Karpas-422 (cell line): ENCODE measurements around the gene CX3CL1. TPM values are rescaled to one million over a fixed set of nuclear protein-coding genes. Genes with fewer than 3 reads are reported as not detected.

Experiments
- DNase-seq: peaks from one replicate; pipeline ENCODE4 v3.0.0-alpha.2; 2015
- H2AFZ ChIP-seq: fragments of 200-600 bp; sonication (generic); 2 replicates; pipeline ENCODE4 v1.6.1; 2014; ENCODE audit warnings: antibody characterized with exemption, low read length, mixed read lengths
- H3K27ac ChIP-seq: fragments of 200-600 bp; sonication (generic); 2 replicates; pipeline ENCODE4 v1.5.1; 2014; ENCODE audit warnings: mild to moderate bottlenecking, low read length, moderate library complexity
- H3K27me3 ChIP-seq: fragments of 200-600 bp; sonication (generic); 2 replicates; pipeline ENCODE4 v1.6.1; 2014; ENCODE audit warnings: low read length, mixed read lengths
- H3K36me3 ChIP-seq: fragments of 200-600 bp; sonication (generic); 2 replicates; pipeline ENCODE4 v1.6.1; 2014; ENCODE audit warnings: low read length, mixed read lengths; ENCODE audit not compliant: insufficient read depth
- H3K4me1 ChIP-seq: fragments of 200-600 bp; sonication (generic); 2 replicates; pipeline ENCODE4 v1.6.1; 2014; ENCODE audit warnings: mild to moderate bottlenecking, low read length, mixed read lengths
- H3K4me2 ChIP-seq: fragments of 200-600 bp; sonication (generic); 2 replicates; pipeline ENCODE4 v1.6.1; 2014; ENCODE audit warnings: low read length, low read depth, mild to moderate bottlenecking; ENCODE audit not compliant: poor library complexity, severe bottlenecking
- H3K4me3 ChIP-seq: fragments of 200-600 bp; sonication (generic); 2 replicates; pipeline ENCODE4 v1.5.1; 2014; ENCODE audit warnings: mild to moderate bottlenecking, antibody characterized with exemption, low read length, mixed read lengths
- H3K79me2 ChIP-seq: fragments of 200-600 bp; sonication (generic); 2 replicates; pipeline ENCODE4 v1.6.1; 2014; ENCODE audit warnings: mild to moderate bottlenecking, low read length, mixed read lengths
- H3K9ac ChIP-seq: fragments of 200-600 bp; sonication (generic); 2 replicates; pipeline ENCODE4 v1.6.0; 2014; ENCODE audit warnings: low read length
- H3K9me2 ChIP-seq: fragments of 200-600 bp; sonication (generic), shearing (Covaris generic); replicated peaks from 2 replicates; pipeline ENCODE4 v1.6.0; 2014; ENCODE audit warnings: mild to moderate bottlenecking, low read length, moderate library complexity; ENCODE audit not compliant: insufficient read depth
- H3K9me3 ChIP-seq: fragments of 300-700, 200-600 bp; sonication (generic); 2 replicates; pipeline ENCODE4 v1.6.1; 2014; ENCODE audit warnings: low read length, mixed read lengths
- H4K20me1 ChIP-seq: fragments of 200-600 bp; sonication (generic); 2 replicates; pipeline ENCODE4 v1.6.1; 2014; ENCODE audit warnings: mild to moderate bottlenecking, antibody characterized with exemption, low read length, low read depth; ENCODE audit not compliant: insufficient read depth
- total RNA-seq: library from RNA; depleted of rRNA; stranded (reverse); fragments of >200 nt; shearing (Covaris generic); gene quantifications from 2 replicates; pipeline ENCODE4 v1.2.3, GENCODE V29; 2014; ENCODE audit warnings: low replicate concordance

CX3CL1 gene
- total RNA-seq, 1 experiment from 2014 or later, result not detected

- Histone ChIP-seq H3K4me2 (no peak overlapping the region), H3K9me2 (no peaks in the 10 kb centered on the region), H2AFZ (no peak overlapping the region), H3K27ac (no peak overlapping the region), H3K4me1 (peaks cover 16% of the 10 kb centered on the region), H3K79me2 (no peaks in the 10 kb centered on the region), H3K4me3 (no peak overlapping the region), H4K20me1 (0 out of 2 replicates have a peak, but pooled peaks cover 3% of the 10 kb centered on the region), H3K27me3 (no peaks in the 10 kb centered on the region), H3K36me3 (no peaks in the 10 kb centered on the region), H3K9ac (no peak overlapping the region), H3K9me3 (no peaks in the 10 kb centered on the region)
- DNase-seq, result no peak
Observed at GRCh38 chr16:57382535-57383275, 10.4 kb downstream of the CX3CL1 start.

GRCh38 chr16:57383276-57384247, 11.3 kb downstream of the CX3CL1 start:
- Histone ChIP-seq H3K9me2 (no peaks in the 10 kb centered on the region), H3K9ac (no peak overlapping the region), H3K79me2 (no peaks in the 10 kb centered on the region), H3K4me1 (peaks cover 12% of the 10 kb centered on the region), H3K27me3 (peaks cover 1% of the 10 kb centered on the region; the same call in 1 of the 2 replicates), H3K36me3 (no peaks in the 10 kb centered on the region), H3K27ac (no peak overlapping the region), H4K20me1 (0 out of 2 replicates have a peak, but pooled peaks cover 3% of the 10 kb centered on the region), H2AFZ (no peak overlapping the region), H3K9me3 (no peaks in the 10 kb centered on the region), H3K4me2 (peak overlapping the region; percentile 3), H3K4me3 (no peak overlapping the region)
- no peak for DNase-seq

DNA sequence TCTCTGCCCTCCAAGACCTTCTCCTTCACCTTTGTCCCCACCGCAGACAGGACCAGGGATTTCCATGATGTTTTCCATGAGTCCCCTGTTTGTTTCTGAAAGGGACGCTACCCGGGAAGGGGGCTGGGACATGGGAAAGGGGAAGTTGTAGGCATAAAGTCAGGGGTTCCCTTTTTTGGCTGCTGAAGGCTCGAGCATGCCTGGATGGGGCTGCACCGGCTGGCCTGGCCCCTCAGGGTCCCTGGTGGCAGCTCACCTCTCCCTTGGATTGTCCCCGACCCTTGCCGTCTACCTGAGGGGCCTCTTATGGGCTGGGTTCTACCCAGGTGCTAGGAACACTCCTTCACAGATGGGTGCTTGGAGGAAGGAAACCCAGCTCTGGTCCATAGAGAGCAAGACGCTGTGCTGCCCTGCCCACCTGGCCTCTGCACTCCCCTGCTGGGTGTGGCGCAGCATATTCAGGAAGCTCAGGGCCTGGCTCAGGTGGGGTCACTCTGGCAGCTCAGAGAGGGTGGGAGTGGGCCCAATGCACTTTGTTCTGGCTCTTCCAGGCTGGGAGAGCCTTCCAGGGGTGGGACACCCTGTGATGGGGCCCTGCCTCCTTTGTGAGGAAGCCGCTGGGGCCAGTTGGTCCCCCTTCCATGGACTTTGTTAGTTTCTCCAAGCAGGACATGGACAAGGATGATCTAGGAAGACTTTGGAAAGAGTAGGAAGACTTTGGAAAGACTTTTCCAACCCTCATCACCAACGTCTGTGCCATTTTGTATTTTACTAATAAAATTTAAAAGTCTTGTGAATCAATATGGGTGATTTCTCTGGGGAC, 12.2 kb downstream of the CX3CL1 start:
- Histone ChIP-seq H3K27me3 (peaks cover 7% of the 10 kb centered on the region; the same call in 1 of the 2 replicates), H4K20me1 (0 out of 2 replicates have a peak, but pooled peaks cover 3% of the 10 kb centered on the region), H3K9me3 (no peaks in the 10 kb centered on the region), H2AFZ (no peak overlapping the region), H3K9me2 (no peaks in the 10 kb centered on the region), H3K4me1 (peaks cover 12% of the 10 kb centered on the region), H3K4me3 (no peak overlapping the region), H3K9ac (no peak overlapping the region), H3K27ac (no peak overlapping the region), H3K36me3 (no peaks in the 10 kb centered on the region), H3K79me2 (no peaks in the 10 kb centered on the region), H3K4me2 (peak overlapping the region; percentile 3)
- DNase-seq, result no peak

GRCh38 chr16:57385083-57385482, 12.8 kb downstream of the CX3CL1 start:
- Histone ChIP-seq H3K36me3 (no peaks in the 10 kb centered on the region), H3K4me2 (no peak overlapping the region), H3K4me1 (peaks cover 12% of the 10 kb centered on the region), H3K27ac (no peak overlapping the region), H3K4me3 (no peak overlapping the region), H3K9ac (no peak overlapping the region), H3K27me3 (peaks cover 7% of the 10 kb centered on the region; the same call in 1 of the 2 replicates), H2AFZ (no peak overlapping the region), H3K79me2 (no peaks in the 10 kb centered on the region), H3K9me3 (no peaks in the 10 kb centered on the region), H4K20me1 (0 out of 2 replicates have a peak, but pooled peaks cover 3% of the 10 kb centered on the region), H3K9me2 (no peaks in the 10 kb centered on the region)
- DNase-seq, result no peak

DNA sequence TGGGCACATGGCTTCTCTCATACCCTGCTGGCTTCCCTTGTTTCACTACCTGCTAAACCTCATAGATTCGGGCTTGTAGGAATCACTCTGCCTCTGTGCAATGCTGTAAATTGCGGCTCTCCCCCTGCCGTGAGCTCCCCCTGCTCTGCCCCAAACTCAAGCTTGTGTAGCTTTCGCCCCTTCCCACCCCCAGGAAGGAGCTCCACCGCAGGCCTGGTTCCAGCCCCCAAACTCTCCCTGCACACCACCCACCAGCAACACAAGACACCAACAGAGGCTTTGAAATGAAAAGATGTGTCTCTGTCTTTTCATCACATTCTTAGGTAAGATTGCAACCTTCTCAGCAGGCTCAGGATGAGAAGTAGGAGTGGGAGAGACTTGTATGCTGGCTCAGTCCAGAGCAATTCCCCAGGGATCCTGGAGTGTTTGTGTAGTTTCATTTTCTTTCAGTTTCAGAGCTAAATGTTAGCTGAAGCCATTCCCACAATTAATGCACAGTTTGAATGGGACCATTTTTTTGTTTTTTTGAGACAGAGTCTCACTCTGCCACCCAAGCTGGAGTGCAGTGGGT, 14.2 kb downstream of the CX3CL1 start:
- no peak overlapping the region for H3K4me3 ChIP-seq
- H3K4me2 ChIP-seq, result no peak overlapping the region

GRCh38 chr16:57387598-57388354, 15.5 kb downstream of the CX3CL1 start:
- no peak overlapping the region for H3K27ac ChIP-seq
- no peaks in the 10 kb centered on the region for H3K9me3 ChIP-seq
- H4K20me1 ChIP-seq, result 0 out of 2 replicates have a peak, but pooled peaks cover 3% of the 10 kb centered on the region
- no peaks in the 10 kb centered on the region for H3K9me2 ChIP-seq
- no peak overlapping the region for H3K4me2 ChIP-seq
- no peak for DNase-seq
- H3K4me1 ChIP-seq, result peaks cover 12% of the 10 kb centered on the region
- no peak overlapping the region for H3K4me3 ChIP-seq
- H2AFZ ChIP-seq, result no peak overlapping the region
- no peaks in the 10 kb centered on the region for H3K79me2 ChIP-seq
- no peaks in the 10 kb centered on the region for H3K36me3 ChIP-seq
- peaks cover 7% of the 10 kb centered on the region; the same call in 1 of the 2 replicates for H3K27me3 ChIP-seq
- no peak overlapping the region for H3K9ac ChIP-seq

More for the DNA sequence above, 14.2 kb downstream of the CX3CL1 start:
- H3K79me2 ChIP-seq, result no peaks in the 10 kb centered on the region
- peaks cover 7% of the 10 kb centered on the region; the same call in 1 of the 2 replicates for H3K27me3 ChIP-seq
- H3K27ac ChIP-seq, result no peak overlapping the region
- H3K9me2 ChIP-seq, result no peaks in the 10 kb centered on the region
- no peaks in the 10 kb centered on the region for H3K36me3 ChIP-seq
- H2AFZ ChIP-seq, result no peak overlapping the region
- 0 out of 2 replicates have a peak, but pooled peaks cover 3% of the 10 kb centered on the region for H4K20me1 ChIP-seq
- H3K9ac ChIP-seq, result no peak overlapping the region
- peaks cover 12% of the 10 kb centered on the region for H3K4me1 ChIP-seq
- H3K9me3 ChIP-seq, result no peaks in the 10 kb centered on the region
- DNase-seq, result no peak
